ENCODE results near the gene MRTFA.
"Not testable (repeated sequence)": the region's sequence is repeated elsewhere in the genome, so short reads cannot be mapped to it uniquely, and the experiment has no call there.

The MRTFA gene

GRCh38 chr22:40636380-40637182 is at the start of gene MRTFA:
TSS of gene MRTFA (minus strand) at chr22:40636719.
- H3K36me3 ChIP-seq (ENCODE audit: insufficient read depth, low read depth, low read length), result no peaks in the 10 kb centered on the region
- H3K4me3 ChIP-seq (ENCODE audit: low read length), result peak within 1 kb of the TSS; percentile 96
- 0 out of 2 replicates have a peak, but pooled peaks cover 5% of the 10 kb centered on the region for H3K27me3 ChIP-seq (ENCODE audit: insufficient read depth, low read length)
- no peaks in the 10 kb centered on the region for H3K9me3 ChIP-seq (ENCODE audit: insufficient read depth, low read depth, low read length)
- H3K9ac ChIP-seq (ENCODE audit: low read depth, low read length), result peak within 1 kb of the TSS; percentile 77
- peaks cover 4% of the 10 kb centered on the region; the same call in 1 of the 2 replicates for H3K4me1 ChIP-seq (ENCODE audit: insufficient read depth, low read length)
- H3K27ac ChIP-seq (ENCODE audit: low read length), result no peak within 1 kb of the TSS

- Histone ChIP-seq H3K36me3 (ENCODE audit: insufficient read depth, low read depth, low read length) (0 out of 2 replicates have a peak, but pooled peaks cover 5% of the 10 kb centered on the region), H3K9me3 (ENCODE audit: insufficient read depth, low read depth, low read length) (no peaks in the 10 kb centered on the region), H3K9ac (ENCODE audit: low read depth, low read length) (no peak overlapping the region; the same call in 1 of the 2 replicates), H3K27ac (ENCODE audit: low read length) (no peak overlapping the region), H3K27me3 (ENCODE audit: insufficient read depth, low read length) (peaks cover 3% of the 10 kb centered on the region; the same call in 1 of the 2 replicates), H3K4me1 (ENCODE audit: insufficient read depth, low read length) (peaks cover 24% of the 10 kb centered on the region), H3K4me3 (ENCODE audit: low read length) (peak overlapping the region; percentile 59; the same call in 1 of the 2 replicates)
Measured at GRCh38 chr22:40685406-40685805, 48.9 kb upstream of the MRTFA start.

- H3K9me3 ChIP-seq (ENCODE audit: insufficient read depth, low read depth, low read length), result no peaks in the 10 kb centered on the region
- peaks cover 10% of the 10 kb centered on the region; the same call in 1 of the 2 replicates for H3K27me3 ChIP-seq (ENCODE audit: insufficient read depth, low read length)
- 0 out of 2 replicates have a peak, but pooled peaks cover 5% of the 10 kb centered on the region for H3K36me3 ChIP-seq (ENCODE audit: insufficient read depth, low read depth, low read length)
- H3K27ac ChIP-seq (ENCODE audit: low read length), result no peak overlapping the region
- peak overlapping the region; percentile 59; the same call in 1 of the 2 replicates for H3K4me3 ChIP-seq (ENCODE audit: low read length)
- peak overlapping the region; percentile 9; the same call in 1 of the 2 replicates for H3K9ac ChIP-seq (ENCODE audit: low read depth, low read length)
- peaks cover 28% of the 10 kb centered on the region for H3K4me1 ChIP-seq (ENCODE audit: insufficient read depth, low read length)
Measured at GRCh38 chr22:40684728-40685127, 48.2 kb upstream of the MRTFA start.

- no peak overlapping the region for H3K4me3 ChIP-seq (ENCODE audit: low read length)
- H3K4me1 ChIP-seq (ENCODE audit: insufficient read depth, low read length), result peaks cover 31% of the 10 kb centered on the region
- peaks cover 21% of the 10 kb centered on the region for H3K27me3 ChIP-seq (ENCODE audit: insufficient read depth, low read length)
- no peak overlapping the region for H3K9ac ChIP-seq (ENCODE audit: low read depth, low read length)
- H3K27ac ChIP-seq (ENCODE audit: low read length), result no peak overlapping the region
- 0 out of 2 replicates have a peak, but pooled peaks cover 5% of the 10 kb centered on the region for H3K36me3 ChIP-seq (ENCODE audit: insufficient read depth, low read depth, low read length)
- H3K9me3 ChIP-seq (ENCODE audit: insufficient read depth, low read depth, low read length), result no peaks in the 10 kb centered on the region
Measured at GRCh38 chr22:40681451-40681850, 44.9 kb upstream of the MRTFA start.

- no peak overlapping the region for H3K27ac ChIP-seq (ENCODE audit: low read length)
- peak overlapping the region; percentile 65; the same call in 1 of the 2 replicates for H3K4me3 ChIP-seq (ENCODE audit: low read length)
- peaks cover 21% of the 10 kb centered on the region for H3K27me3 ChIP-seq (ENCODE audit: insufficient read depth, low read length)
- no peaks in the 10 kb centered on the region for H3K9me3 ChIP-seq (ENCODE audit: insufficient read depth, low read depth, low read length)
- 0 out of 2 replicates have a peak overlapping the region, but pooled peaks have one; percentile 64 for H3K9ac ChIP-seq (ENCODE audit: low read depth, low read length)
- peaks cover 31% of the 10 kb centered on the region for H3K4me1 ChIP-seq (ENCODE audit: insufficient read depth, low read length)
- 0 out of 2 replicates have a peak, but pooled peaks cover 5% of the 10 kb centered on the region for H3K36me3 ChIP-seq (ENCODE audit: insufficient read depth, low read depth, low read length)
Measured at GRCh38 chr22:40680819-40681183, 44.3 kb upstream of the MRTFA start.

- H3K27me3 ChIP-seq (ENCODE audit: insufficient read depth, low read length), result peaks cover 21% of the 10 kb centered on the region
- no peak overlapping the region for H3K27ac ChIP-seq (ENCODE audit: low read length)
- peak overlapping the region; percentile 64; the same call in 1 of the 2 replicates for H3K9ac ChIP-seq (ENCODE audit: low read depth, low read length)
- 0 out of 2 replicates have a peak, but pooled peaks cover 5% of the 10 kb centered on the region for H3K36me3 ChIP-seq (ENCODE audit: insufficient read depth, low read depth, low read length)
- peaks cover 28% of the 10 kb centered on the region for H3K4me1 ChIP-seq (ENCODE audit: insufficient read depth, low read length)
- H3K9me3 ChIP-seq (ENCODE audit: insufficient read depth, low read depth, low read length), result no peaks in the 10 kb centered on the region
- H3K4me3 ChIP-seq (ENCODE audit: low read length), result peak overlapping the region; percentile 65; the same call in 1 of the 2 replicates
Measured at GRCh38 chr22:40679964-40680818, 43.7 kb upstream of the MRTFA start.

GRCh38 chr22:40679249-40679963 is 42.9 kb upstream of the MRTFA start, which contains the start of gene MCHR1:
TSS of gene MCHR1 (plus strand) at chr22:40679484. CDS start at chr22:40679653, 169 bp downstream.
- H3K4me3 ChIP-seq (ENCODE audit: low read length), result peak within 1 kb of the TSS; percentile 65
- no peaks in the 10 kb centered on the region for H3K9me3 ChIP-seq (ENCODE audit: insufficient read depth, low read depth, low read length)
- peaks cover 26% of the 10 kb centered on the region for H3K4me1 ChIP-seq (ENCODE audit: insufficient read depth, low read length)

GRCh38 chr22:40678493-40679248 is 42.2 kb upstream of the MRTFA start:
- Histone ChIP-seq H3K36me3 (ENCODE audit: insufficient read depth, low read depth, low read length) (0 out of 2 replicates have a peak, but pooled peaks cover 5% of the 10 kb centered on the region), H3K27me3 (ENCODE audit: insufficient read depth, low read length) (peaks cover 21% of the 10 kb centered on the region), H3K4me3 (ENCODE audit: low read length) (peak overlapping the region; percentile 65), H3K4me1 (ENCODE audit: insufficient read depth, low read length) (peaks cover 26% of the 10 kb centered on the region), H3K9ac (ENCODE audit: low read depth, low read length) (peak overlapping the region; percentile 64; the same call in 1 of the 2 replicates), H3K27ac (ENCODE audit: low read length) (no peak overlapping the region), H3K9me3 (ENCODE audit: insufficient read depth, low read depth, low read length) (no peaks in the 10 kb centered on the region)

More at GRCh38 chr22:40679249-40679963, 42.9 kb upstream of the MRTFA start, which contains the start of gene MCHR1:
- 0 out of 2 replicates have a peak, but pooled peaks cover 5% of the 10 kb centered on the region for H3K36me3 ChIP-seq (ENCODE audit: insufficient read depth, low read depth, low read length)
- no peak within 1 kb of the TSS for H3K27ac ChIP-seq (ENCODE audit: low read length)
- H3K9ac ChIP-seq (ENCODE audit: low read depth, low read length), result peak within 1 kb of the TSS; percentile 64; the same call in 1 of the 2 replicates
- peaks cover 21% of the 10 kb centered on the region for H3K27me3 ChIP-seq (ENCODE audit: insufficient read depth, low read length)

GRCh38 chr22:40676644-40677043 is 40.1 kb upstream of the MRTFA start:
- peaks cover 19% of the 10 kb centered on the region for H3K4me1 ChIP-seq (ENCODE audit: insufficient read depth, low read length)
- H3K27ac ChIP-seq (ENCODE audit: low read length), result no peak overlapping the region
- 0 out of 2 replicates have a peak, but pooled peaks cover 5% of the 10 kb centered on the region for H3K36me3 ChIP-seq (ENCODE audit: insufficient read depth, low read depth, low read length)
- peaks cover 21% of the 10 kb centered on the region for H3K27me3 ChIP-seq (ENCODE audit: insufficient read depth, low read length)
- H3K4me3 ChIP-seq (ENCODE audit: low read length), result no peak overlapping the region
- H3K9ac ChIP-seq (ENCODE audit: low read depth, low read length), result no peak overlapping the region
- H3K9me3 ChIP-seq (ENCODE audit: insufficient read depth, low read depth, low read length), result no peaks in the 10 kb centered on the region

GRCh38 chr22:40676166-40676565 is 39.6 kb upstream of the MRTFA start:
- Histone ChIP-seq H3K4me1 (ENCODE audit: insufficient read depth, low read length) (peaks cover 19% of the 10 kb centered on the region), H3K27me3 (ENCODE audit: insufficient read depth, low read length) (peaks cover 21% of the 10 kb centered on the region)
- H3K9ac ChIP-seq (ENCODE audit: low read depth, low read length); H3K36me3 ChIP-seq (ENCODE audit: insufficient read depth, low read depth, low read length); H3K4me3 ChIP-seq (ENCODE audit: low read length); H3K27ac ChIP-seq (ENCODE audit: low read length); H3K9me3 ChIP-seq (ENCODE audit: insufficient read depth, low read depth, low read length): not testable (repeated sequence)

Data from iPS-20b (cell line).